GM12878 (cell line): ENCODE measurements around the gene CDK17. TPM values are rescaled to one million over a fixed set of nuclear protein-coding genes. Genes with fewer than 3 reads are reported as not detected.
A peak's percentile ranks its signal among the peaks of the same experiment; 100 is the strongest.

Experiments used
- BCL11A ChIP-seq: IDR thresholded peaks from 2 replicates; pipeline ENCODE4 v1.6.1; 2011; ENCODE audit warnings: low read depth, low read length
- BHLHE40 ChIP-seq, 2 experiments: fragments of 450-650 bp in 1 of 2; IDR thresholded peaks; 2 replicates each; pipeline ENCODE4 v1.6.1; 2011 to 2017; ENCODE audit warnings: low read depth in 2 of 2, borderline replicate concordance in 1 of 2, improper control_type of control experiment in 1 of 2, low read length in 1 of 2, mild to moderate bottlenecking in 1 of 2
- BRCA1 ChIP-seq: IDR thresholded peaks from 2 replicates; pipeline ENCODE4 v1.6.1; 2011; ENCODE audit warnings: low read depth, low read length, improper control_type of control experiment
- CBX5 ChIP-seq: sonication (generic); IDR thresholded peaks from 2 replicates; pipeline ENCODE4 v1.6.1; 2016; ENCODE audit warnings: low read depth, moderate library complexity, mild to moderate bottlenecking, inconsistent platforms
- CHD1 ChIP-seq: IDR thresholded peaks from 2 replicates; pipeline ENCODE4 v1.6.1; 2012; ENCODE audit warnings: low read depth, low read length, improper control_type of control experiment
- CHD4 ChIP-seq: fragments of 200-600 bp; sonication (generic); IDR thresholded peaks from 2 replicates; pipeline ENCODE4 v1.6.1; 2016; ENCODE audit warnings: mild to moderate bottlenecking
- DPF2 ChIP-seq: fragments of 450-650 bp; IDR thresholded peaks from 2 replicates; pipeline ENCODE4 v1.6.1; 2017; ENCODE audit warnings: mild to moderate bottlenecking
- EED ChIP-seq: sonication (generic); IDR thresholded peaks from 2 replicates; pipeline ENCODE4 v1.6.1; 2016; ENCODE audit warnings: antibody characterized with exemption, low read depth
- JUNB ChIP-seq: IDR thresholded peaks from 2 replicates; pipeline ENCODE4 v1.6.1; 2016; ENCODE audit warnings: antibody characterized with exemption, mild to moderate bottlenecking
- MXI1 ChIP-seq: fragments of 150-350 bp; IDR thresholded peaks from 2 replicates; pipeline ENCODE4 v1.6.1; 2011; ENCODE audit warnings: low read depth, mild to moderate bottlenecking, inconsistent platforms, low read length, improper control_type of control experiment
- NFIC ChIP-seq: IDR thresholded peaks from 2 replicates; pipeline ENCODE4 v1.6.1; 2012; ENCODE audit warnings: low read depth, mild to moderate bottlenecking, inconsistent platforms, low read length, moderate library complexity
- NR2C1 ChIP-seq: fragments of 450-650 bp; IDR thresholded peaks from 2 replicates; pipeline ENCODE4 v1.6.1; 2017; ENCODE audit warnings: antibody characterized with exemption, mild to moderate bottlenecking, moderate library complexity
- NR2F1 ChIP-seq: fragments of 450-650 bp; conservative IDR thresholded peaks from 2 replicates; pipeline ENCODE4 v1.6.1; 2017; ENCODE audit warnings: mild to moderate bottlenecking
- NRF1 ChIP-seq: conservative IDR thresholded peaks from 2 replicates; pipeline ENCODE4 v1.6.1; 2011; ENCODE audit warnings: mild to moderate bottlenecking, low read depth, low read length, improper control_type of control experiment
- POLR2A ChIP-seq: IDR thresholded peaks from 2 replicates; pipeline ENCODE4 v1.6.1; 2011; ENCODE audit warnings: low read depth, mild to moderate bottlenecking, low read length
- RCOR1 ChIP-seq: conservative IDR thresholded peaks from 2 replicates; pipeline ENCODE4 v1.6.1; 2012; ENCODE audit warnings: low read depth, low read length, improper control_type of control experiment
- SMAD5 ChIP-seq: IDR thresholded peaks from 2 replicates; pipeline ENCODE4 v1.6.1; 2016; ENCODE audit warnings: antibody characterized with exemption, low read depth
- TCF7 ChIP-seq: IDR thresholded peaks from 2 replicates; pipeline ENCODE4 v1.6.1; 2014; ENCODE audit warnings: antibody characterized with exemption, borderline replicate concordance
- ZNF207 ChIP-seq: fragments of 450-650 bp; IDR thresholded peaks from 2 replicates; pipeline ENCODE4 v1.6.1; 2014; ENCODE audit warnings: antibody characterized with exemption, mild to moderate bottlenecking, borderline replicate concordance
- polyA plus RNA-seq, 11 experiments: library from polyadenylated mRNA; depleted of rRNA in 4 of 11; unstranded in 6 of 11; stranded (reverse) in 5 of 11; fragments of >200 nt; fragmentation: Nextera tagmentation in 4 of 11; fragmentation: Illumina TruSeq in 1 of 11; extraction: Ambion mirVana in 4 of 11; extraction: Trizol in 1 of 11; gene quantifications; 1 replicate in 1 of 11; 2 replicates in 10 of 11; pipeline versions ENCODE4 v1.2.1 to v1.2.3, GENCODE V29; 2011 to 2016; ENCODE audit warnings: inconsistent platforms in 2 of 11, missing spikeins in 2 of 11, low read depth in 1 of 11
- total RNA-seq, 4 experiments: library from RNA; depleted of rRNA in 3 of 4; stranded (reverse); fragments of >200 nt in 3 of 4; fragmentation: Illumina TruSeq in 1 of 4; extraction: Trizol in 1 of 4; gene quantifications; 2 replicates each; pipeline versions ENCODE4 v1.2.1 to v1.2.3, GENCODE V29; 2013 to 2021
- TF ChIP-seq, protein P1 (sequence below): fragments of 450-650 bp; conservative IDR thresholded peaks from 2 replicates; pipeline ENCODE4 v1.6.1; 2017; ENCODE audit warnings: mild to moderate bottlenecking, moderate library complexity
- TF ChIP-seq, protein P2 (sequence below): IDR thresholded peaks from 2 replicates; pipeline ENCODE4 v1.6.1; 2012; ENCODE audit warnings: improper control_type of control experiment, low read depth, low read length; ENCODE audit not compliant: insufficient replicate concordance

Gene CDK17
- total and polyA plus RNA-seq, 10 of the 15 experiments (the other 5 are each of a cell fraction or from before 2014, with no cell fraction given): 5.6 to 45.6 (median 18.3) TPM

DNA sequence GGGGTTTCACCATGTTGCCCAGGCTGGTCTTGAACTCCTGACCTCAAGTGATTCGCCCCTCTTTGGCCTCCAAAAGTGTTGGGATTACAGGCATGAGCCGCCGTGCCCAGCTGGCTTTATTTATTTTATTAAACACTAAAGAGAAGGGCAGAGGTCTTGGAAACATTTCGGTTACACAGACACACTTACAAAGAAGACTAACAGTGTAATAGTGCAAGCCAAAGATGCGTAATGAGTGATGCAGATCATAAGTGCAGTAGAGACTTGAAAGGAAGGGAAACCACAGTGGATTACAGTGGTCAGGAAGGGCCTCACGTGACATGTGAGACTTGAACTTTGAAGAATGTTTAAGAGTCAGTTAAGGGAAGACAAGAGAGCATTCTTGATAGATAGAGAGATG is 33.9 kb upstream of the CDK17 start (continued):
- peak; percentile 88 to 89 for TF ChIP-seq BHLHE40 (IDR thresholded peaks at IDR 0.05; ENCODE audit: borderline replicate concordance in 1 of 2, low read depth in 2 of 2, low read length in 1 of 2)
- TF ChIP-seq CHD4: no peak
- TF ChIP-seq NR2C1: no peak
- TF ChIP-seq MXI1: no peak
- TF ChIP-seq NFIC: peak; percentile 38; the same call in 1 of the 2 replicates
- no peak for TF ChIP-seq BRCA1
- TF ChIP-seq POLR2A: no peak
- TF ChIP-seq TCF7: peak; percentile 88
- TF ChIP-seq, protein P1, sequence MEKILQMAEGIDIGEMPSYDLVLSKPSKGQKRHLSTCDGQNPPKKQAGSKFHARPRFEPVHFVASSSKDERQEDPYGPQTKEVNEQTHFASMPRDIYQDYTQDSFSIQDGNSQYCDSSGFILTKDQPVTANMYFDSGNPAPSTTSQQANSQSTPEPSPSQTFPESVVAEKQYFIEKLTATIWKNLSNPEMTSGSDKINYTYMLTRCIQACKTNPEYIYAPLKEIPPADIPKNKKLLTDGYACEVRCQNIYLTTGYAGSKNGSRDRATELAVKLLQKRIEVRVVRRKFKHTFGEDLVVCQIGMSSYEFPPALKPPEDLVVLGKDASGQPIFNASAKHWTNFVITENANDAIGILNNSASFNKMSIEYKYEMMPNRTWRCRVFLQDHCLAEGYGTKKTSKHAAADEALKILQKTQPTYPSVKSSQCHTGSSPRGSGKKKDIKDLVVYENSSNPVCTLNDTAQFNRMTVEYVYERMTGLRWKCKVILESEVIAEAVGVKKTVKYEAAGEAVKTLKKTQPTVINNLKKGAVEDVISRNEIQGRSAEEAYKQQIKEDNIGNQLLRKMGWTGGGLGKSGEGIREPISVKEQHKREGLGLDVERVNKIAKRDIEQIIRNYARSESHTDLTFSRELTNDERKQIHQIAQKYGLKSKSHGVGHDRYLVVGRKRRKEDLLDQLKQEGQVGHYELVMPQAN: no peak
- TF ChIP-seq RCOR1: no peak
- no peak for TF ChIP-seq CHD1
- no peak for TF ChIP-seq ZNF207
- TF ChIP-seq NR2F1: 0 out of 2 replicates have a peak, but pooled peaks have one; percentile 16
- TF ChIP-seq DPF2: 0 out of 2 replicates have a peak, but pooled peaks have one; percentile 26
- TF ChIP-seq, protein P2, sequence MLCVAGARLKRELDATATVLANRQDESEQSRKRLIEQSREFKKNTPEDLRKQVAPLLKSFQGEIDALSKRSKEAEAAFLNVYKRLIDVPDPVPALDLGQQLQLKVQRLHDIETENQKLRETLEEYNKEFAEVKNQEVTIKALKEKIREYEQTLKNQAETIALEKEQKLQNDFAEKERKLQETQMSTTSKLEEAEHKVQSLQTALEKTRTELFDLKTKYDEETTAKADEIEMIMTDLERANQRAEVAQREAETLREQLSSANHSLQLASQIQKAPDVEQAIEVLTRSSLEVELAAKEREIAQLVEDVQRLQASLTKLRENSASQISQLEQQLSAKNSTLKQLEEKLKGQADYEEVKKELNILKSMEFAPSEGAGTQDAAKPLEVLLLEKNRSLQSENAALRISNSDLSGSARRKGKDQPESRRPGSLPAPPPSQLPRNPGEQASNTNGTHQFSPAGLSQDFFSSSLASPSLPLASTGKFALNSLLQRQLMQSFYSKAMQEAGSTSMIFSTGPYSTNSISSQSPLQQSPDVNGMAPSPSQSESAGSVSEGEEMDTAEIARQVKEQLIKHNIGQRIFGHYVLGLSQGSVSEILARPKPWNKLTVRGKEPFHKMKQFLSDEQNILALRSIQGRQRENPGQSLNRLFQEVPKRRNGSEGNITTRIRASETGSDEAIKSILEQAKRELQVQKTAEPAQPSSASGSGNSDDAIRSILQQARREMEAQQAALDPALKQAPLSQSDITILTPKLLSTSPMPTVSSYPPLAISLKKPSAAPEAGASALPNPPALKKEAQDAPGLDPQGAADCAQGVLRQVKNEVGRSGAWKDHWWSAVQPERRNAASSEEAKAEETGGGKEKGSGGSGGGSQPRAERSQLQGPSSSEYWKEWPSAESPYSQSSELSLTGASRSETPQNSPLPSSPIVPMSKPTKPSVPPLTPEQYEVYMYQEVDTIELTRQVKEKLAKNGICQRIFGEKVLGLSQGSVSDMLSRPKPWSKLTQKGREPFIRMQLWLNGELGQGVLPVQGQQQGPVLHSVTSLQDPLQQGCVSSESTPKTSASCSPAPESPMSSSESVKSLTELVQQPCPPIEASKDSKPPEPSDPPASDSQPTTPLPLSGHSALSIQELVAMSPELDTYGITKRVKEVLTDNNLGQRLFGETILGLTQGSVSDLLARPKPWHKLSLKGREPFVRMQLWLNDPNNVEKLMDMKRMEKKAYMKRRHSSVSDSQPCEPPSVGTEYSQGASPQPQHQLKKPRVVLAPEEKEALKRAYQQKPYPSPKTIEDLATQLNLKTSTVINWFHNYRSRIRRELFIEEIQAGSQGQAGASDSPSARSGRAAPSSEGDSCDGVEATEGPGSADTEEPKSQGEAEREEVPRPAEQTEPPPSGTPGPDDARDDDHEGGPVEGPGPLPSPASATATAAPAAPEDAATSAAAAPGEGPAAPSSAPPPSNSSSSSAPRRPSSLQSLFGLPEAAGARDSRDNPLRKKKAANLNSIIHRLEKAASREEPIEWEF: no peak
- TF ChIP-seq JUNB: peak; percentile 82
- TF ChIP-seq EED: peak; percentile 36; the same call in 1 of the 2 replicates
- TF ChIP-seq CBX5: no peak
- peak; percentile 20; the same call in 1 of the 2 replicates for TF ChIP-seq BCL11A
- no peak for TF ChIP-seq NRF1
- no peak for TF ChIP-seq SMAD5
